ENCODE data around the gene CASP3. TPM values are rescaled to one million over a fixed set of nuclear protein-coding genes. Genes with fewer than 3 reads are reported as not detected.
"Not testable (repeated sequence)": the region's sequence is repeated elsewhere in the genome, so short reads cannot be mapped to it uniquely, and the experiment has no call there.

Gene CASP3
- total RNA-seq, 1 donor from 2014 or later, result 29.7 TPM

- Histone ChIP-seq H3K9me3 (ENCODE audit: control insufficient read depth in 3 of 3, low read length in 3 of 3) (no peaks in the 10 kb centered on the region), H3K4me3 (ENCODE audit: low read length in 3 of 3) (no peak overlapping the region), H3K27me3 (ENCODE audit: control insufficient read depth in 3 of 3, insufficient read depth in 3 of 3, low read length in 3 of 3) (no peaks in the 10 kb centered on the region), H3K36me3 (ENCODE audit: control insufficient read depth in 3 of 3, insufficient read depth in 3 of 3, low read length in 3 of 3) (peaks cover 0 to 3% (median 0%) of the 10 kb centered on the region in 3 donors), H3K9ac (ENCODE audit: low read depth in 1 of 3, low read length in 3 of 3) (no peak overlapping the region), H3K4me1 (ENCODE audit: control insufficient read depth in 3 of 3, insufficient read depth in 3 of 3, low read length in 3 of 3) (no peaks in the 10 kb centered on the region), H3K27ac (ENCODE audit: low read depth, low read length) (no peak overlapping the region)
Observed at GRCh38 chr4:184620212-184620867, 28.9 kb downstream of the CASP3 start.

GRCh38 chr4:184617600-184618196 lies 31.5 kb downstream of the CASP3 start:
- H3K36me3 ChIP-seq (ENCODE audit: control insufficient read depth in 3 of 3, insufficient read depth in 3 of 3, low read length in 3 of 3), result no peaks in the 10 kb centered on the region

GRCh38 chr4:184616633-184617551 lies 32.4 kb downstream of the CASP3 start:
- Histone ChIP-seq H3K36me3 (ENCODE audit: control insufficient read depth in 3 of 3, insufficient read depth in 3 of 3, low read length in 3 of 3) (no peaks in the 10 kb centered on the region), H3K9me3 (ENCODE audit: control insufficient read depth in 3 of 3, low read length in 3 of 3) (peaks cover 0 to 4% (median 2%) of the 10 kb centered on the region in 3 donors), H3K9ac (ENCODE audit: low read depth in 1 of 3, low read length in 3 of 3) (no peak overlapping the region), H3K27me3 (ENCODE audit: control insufficient read depth in 3 of 3, insufficient read depth in 3 of 3, low read length in 3 of 3) (no peaks in the 10 kb centered on the region), H3K4me1 (ENCODE audit: control insufficient read depth in 3 of 3, insufficient read depth in 3 of 3, low read length in 3 of 3) (no peaks in the 10 kb centered on the region), H3K27ac (ENCODE audit: low read depth, low read length) (no peak overlapping the region), H3K4me3 (ENCODE audit: low read length in 3 of 3) (no peak overlapping the region)

More at GRCh38 chr4:184617600-184618196, 31.5 kb downstream of the CASP3 start:
- Histone ChIP-seq H3K9me3 (ENCODE audit: control insufficient read depth in 3 of 3, low read length in 3 of 3) (peaks cover 0 to 4% (median 2%) of the 10 kb centered on the region in 3 donors), H3K4me3 (ENCODE audit: low read length in 3 of 3) (no peak overlapping the region), H3K27me3 (ENCODE audit: control insufficient read depth in 3 of 3, insufficient read depth in 3 of 3, low read length in 3 of 3) (no peaks in the 10 kb centered on the region), H3K9ac (ENCODE audit: low read depth in 1 of 3, low read length in 3 of 3) (no peak overlapping the region), H3K27ac (ENCODE audit: low read depth, low read length) (no peak overlapping the region), H3K4me1 (ENCODE audit: control insufficient read depth in 3 of 3, insufficient read depth in 3 of 3, low read length in 3 of 3) (no peaks in the 10 kb centered on the region)

GRCh38 chr4:184616168-184616567 lies 33.1 kb downstream of the CASP3 start:
- H3K4me1 ChIP-seq (ENCODE audit: control insufficient read depth in 3 of 3, insufficient read depth in 3 of 3, low read length in 3 of 3); H3K36me3 ChIP-seq (ENCODE audit: control insufficient read depth in 3 of 3, insufficient read depth in 3 of 3, low read length in 3 of 3); H3K9me3 ChIP-seq (ENCODE audit: control insufficient read depth in 3 of 3, low read length in 3 of 3); H3K4me3 ChIP-seq (ENCODE audit: low read length in 3 of 3); H3K27me3 ChIP-seq (ENCODE audit: control insufficient read depth in 3 of 3, insufficient read depth in 3 of 3, low read length in 3 of 3); H3K9ac ChIP-seq (ENCODE audit: low read depth in 1 of 3, low read length in 3 of 3); H3K27ac ChIP-seq (ENCODE audit: low read depth, low read length): not testable (repeated sequence)

- H3K9ac ChIP-seq (ENCODE audit: low read depth in 1 of 3, low read length in 3 of 3), result no peak overlapping the region
- H3K27me3 ChIP-seq (ENCODE audit: control insufficient read depth in 3 of 3, insufficient read depth in 3 of 3, low read length in 3 of 3), result no peaks in the 10 kb centered on the region
- H3K27ac ChIP-seq (ENCODE audit: low read depth, low read length), result no peak overlapping the region
- H3K4me1 ChIP-seq (ENCODE audit: control insufficient read depth in 3 of 3, insufficient read depth in 3 of 3, low read length in 3 of 3), result no peaks in the 10 kb centered on the region
- H3K9me3 ChIP-seq (ENCODE audit: control insufficient read depth in 3 of 3, low read length in 3 of 3), result peaks cover 0 to 4% (median 2%) of the 10 kb centered on the region in 3 donors
- H3K4me3 ChIP-seq (ENCODE audit: low read length in 3 of 3), result no peak overlapping the region
- H3K36me3 ChIP-seq (ENCODE audit: control insufficient read depth in 3 of 3, insufficient read depth in 3 of 3, low read length in 3 of 3), result no peaks in the 10 kb centered on the region
Observed at GRCh38 chr4:184614509-184614908, 34.7 kb downstream of the CASP3 start.

GRCh38 chr4:184613405-184613804 lies 35.8 kb downstream of the CASP3 start:
- H3K27me3 ChIP-seq (ENCODE audit: control insufficient read depth in 3 of 3, insufficient read depth in 3 of 3, low read length in 3 of 3), result no peaks in the 10 kb centered on the region
- no peaks in the 10 kb centered on the region for H3K36me3 ChIP-seq (ENCODE audit: control insufficient read depth in 3 of 3, insufficient read depth in 3 of 3, low read length in 3 of 3)
- no peaks in the 10 kb centered on the region for H3K4me1 ChIP-seq (ENCODE audit: control insufficient read depth in 3 of 3, insufficient read depth in 3 of 3, low read length in 3 of 3)
- peaks cover 0 to 4% (median 2%) of the 10 kb centered on the region in 3 donors for H3K9me3 ChIP-seq (ENCODE audit: control insufficient read depth in 3 of 3, low read length in 3 of 3)
- no peak overlapping the region for H3K27ac ChIP-seq (ENCODE audit: low read depth, low read length)
- no peak overlapping the region for H3K9ac ChIP-seq (ENCODE audit: low read depth in 1 of 3, low read length in 3 of 3)
- no peak overlapping the region for H3K4me3 ChIP-seq (ENCODE audit: low read length in 3 of 3)

GRCh38 chr4:184612074-184612473 lies 37.2 kb downstream of the CASP3 start:
- Histone ChIP-seq H3K27me3 (ENCODE audit: control insufficient read depth in 3 of 3, insufficient read depth in 3 of 3, low read length in 3 of 3) (no peaks in the 10 kb centered on the region), H3K27ac (ENCODE audit: low read depth, low read length) (no peak overlapping the region), H3K4me3 (ENCODE audit: low read length in 3 of 3) (no peak overlapping the region), H3K4me1 (ENCODE audit: control insufficient read depth in 3 of 3, insufficient read depth in 3 of 3, low read length in 3 of 3) (no peaks in the 10 kb centered on the region), H3K36me3 (ENCODE audit: control insufficient read depth in 3 of 3, insufficient read depth in 3 of 3, low read length in 3 of 3) (no peaks in the 10 kb centered on the region), H3K9me3 (ENCODE audit: control insufficient read depth in 3 of 3, low read length in 3 of 3) (peaks cover 0 to 4% (median 2%) of the 10 kb centered on the region in 3 donors), H3K9ac (ENCODE audit: low read depth in 1 of 3, low read length in 3 of 3) (no peak overlapping the region)

- not testable (repeated sequence) for H3K36me3 ChIP-seq (ENCODE audit: control insufficient read depth in 3 of 3, insufficient read depth in 3 of 3, low read length in 3 of 3); H3K9me3 ChIP-seq (ENCODE audit: control insufficient read depth in 3 of 3, low read length in 3 of 3); H3K4me3 ChIP-seq (ENCODE audit: low read length in 3 of 3); H3K9ac ChIP-seq (ENCODE audit: low read depth in 1 of 3, low read length in 3 of 3); H3K4me1 ChIP-seq (ENCODE audit: control insufficient read depth in 3 of 3, insufficient read depth in 3 of 3, low read length in 3 of 3); H3K27ac ChIP-seq (ENCODE audit: low read depth, low read length); H3K27me3 ChIP-seq (ENCODE audit: control insufficient read depth in 3 of 3, insufficient read depth in 3 of 3, low read length in 3 of 3)
Observed at GRCh38 chr4:184607429-184607828, 41.8 kb downstream of the CASP3 start.

GRCh38 chr4:184602857-184603256 lies 46.4 kb downstream of the CASP3 start:
- H3K27me3 ChIP-seq (ENCODE audit: control insufficient read depth in 3 of 3, insufficient read depth in 3 of 3, low read length in 3 of 3); H3K9ac ChIP-seq (ENCODE audit: low read depth in 1 of 3, low read length in 3 of 3); H3K36me3 ChIP-seq (ENCODE audit: control insufficient read depth in 3 of 3, insufficient read depth in 3 of 3, low read length in 3 of 3); H3K27ac ChIP-seq (ENCODE audit: low read depth, low read length); H3K9me3 ChIP-seq (ENCODE audit: control insufficient read depth in 3 of 3, low read length in 3 of 3); H3K4me3 ChIP-seq (ENCODE audit: low read length in 3 of 3); H3K4me1 ChIP-seq (ENCODE audit: control insufficient read depth in 3 of 3, insufficient read depth in 3 of 3, low read length in 3 of 3): not testable (repeated sequence)

GRCh38 chr4:184600982-184601381 lies 48.3 kb downstream of the CASP3 start:
- not testable (repeated sequence) for H3K4me3 ChIP-seq (ENCODE audit: low read length in 3 of 3); H3K27ac ChIP-seq (ENCODE audit: low read depth, low read length); H3K9me3 ChIP-seq (ENCODE audit: control insufficient read depth in 3 of 3, low read length in 3 of 3); H3K4me1 ChIP-seq (ENCODE audit: control insufficient read depth in 3 of 3, insufficient read depth in 3 of 3, low read length in 3 of 3); H3K36me3 ChIP-seq (ENCODE audit: control insufficient read depth in 3 of 3, insufficient read depth in 3 of 3, low read length in 3 of 3); H3K27me3 ChIP-seq (ENCODE audit: control insufficient read depth in 3 of 3, insufficient read depth in 3 of 3, low read length in 3 of 3); H3K9ac ChIP-seq (ENCODE audit: low read depth in 1 of 3, low read length in 3 of 3)
